ENCODE results near the gene S100G. TPM values are rescaled to one million over a fixed set of nuclear protein-coding genes. Genes with fewer than 3 reads are reported as not detected.

The S100G gene
- total RNA-seq, 2 experiments from 2014 or later = not detected

- Mint-ChIP-seq H3K27ac (no peak overlapping the region), H3K4me3 (no peak overlapping the region), H3K27me3 (no peaks in the 10 kb centered on the region), H3K4me1 (peaks cover 2% of the 10 kb centered on the region), H3K9me3 (no peaks in the 10 kb centered on the region), H3K36me3 (peaks cover 2% of the 10 kb centered on the region)
- no peak for DNase-seq
- POLR2A ChIA-PET = no interaction called here
- ATAC-seq (ENCODE audit: low read depth) = no peak
Observed at GRCh38 chrX:16629909-16630308, 20.0 kb upstream of the S100G start.

GRCh38 chrX:16633754-16634153 lies 16.2 kb upstream of the S100G start:
- H3K27me3 Mint-ChIP-seq = no peaks in the 10 kb centered on the region
- DNase-seq (no peak), ATAC-seq (ENCODE audit: low read depth) (no peak)
- no peak overlapping the region for H3K27ac Mint-ChIP-seq
- H3K4me3 Mint-ChIP-seq = no peak overlapping the region
- no peaks in the 10 kb centered on the region for H3K9me3 Mint-ChIP-seq
- peaks cover 3% of the 10 kb centered on the region for H3K36me3 Mint-ChIP-seq
- peaks cover 2% of the 10 kb centered on the region for H3K4me1 Mint-ChIP-seq
- POLR2A ChIA-PET = no interaction called here

- no peak overlapping the region for H3K4me3 Mint-ChIP-seq
- DNase-seq = no peak
- peaks cover 3% of the 10 kb centered on the region for H3K36me3 Mint-ChIP-seq
- no peaks in the 10 kb centered on the region for H3K27me3 Mint-ChIP-seq
- POLR2A ChIA-PET = no interaction called here
- ATAC-seq (ENCODE audit: low read depth) = no peak
- peaks cover 2% of the 10 kb centered on the region for H3K4me1 Mint-ChIP-seq
- no peak overlapping the region for H3K27ac Mint-ChIP-seq
- H3K9me3 Mint-ChIP-seq = no peaks in the 10 kb centered on the region
Observed at GRCh38 chrX:16635040-16635439, 14.9 kb upstream of the S100G start.

- POLR2A ChIA-PET = no interaction called here
- H3K4me3 Mint-ChIP-seq = no peak overlapping the region
Observed at GRCh38 chrX:16635596-16635995, 14.4 kb upstream of the S100G start.

GRCh38 chrX:16638533-16638932 lies 11.4 kb upstream of the S100G start:
- no peak overlapping the region for H3K4me3 Mint-ChIP-seq
- ATAC-seq (ENCODE audit: low read depth) = no peak
- no peaks in the 10 kb centered on the region for H3K9me3 Mint-ChIP-seq
- H3K36me3 Mint-ChIP-seq = peaks cover 1% of the 10 kb centered on the region
- H3K27ac Mint-ChIP-seq = no peak overlapping the region
- no peak for DNase-seq
- POLR2A ChIA-PET = interaction anchor here (0.6 kb wide), 1 partner anchor 1411 kb away, joined by 7 read pairs; no protein-coding TSS in a partner anchor
- no peaks in the 10 kb centered on the region for H3K27me3 Mint-ChIP-seq
- H3K4me1 Mint-ChIP-seq = peaks cover 2% of the 10 kb centered on the region

More at GRCh38 chrX:16635596-16635995, 14.4 kb upstream of the S100G start:
- H3K27ac Mint-ChIP-seq = no peak overlapping the region
- DNase-seq (no peak), ATAC-seq (ENCODE audit: low read depth) (no peak)
- no peaks in the 10 kb centered on the region for H3K27me3 Mint-ChIP-seq
- H3K4me1 Mint-ChIP-seq = peaks cover 2% of the 10 kb centered on the region
- H3K9me3 Mint-ChIP-seq = no peaks in the 10 kb centered on the region
- peaks cover 3% of the 10 kb centered on the region for H3K36me3 Mint-ChIP-seq

- no peak overlapping the region for H3K4me3 Mint-ChIP-seq
- H3K27ac Mint-ChIP-seq = no peak overlapping the region
- POLR2A ChIA-PET = no interaction called here
- DNase-seq (no peak), ATAC-seq (ENCODE audit: low read depth) (no peak)
- H3K9me3 Mint-ChIP-seq = no peaks in the 10 kb centered on the region
- peaks cover 1% of the 10 kb centered on the region for H3K36me3 Mint-ChIP-seq
- no peaks in the 10 kb centered on the region for H3K4me1 Mint-ChIP-seq
- no peaks in the 10 kb centered on the region for H3K27me3 Mint-ChIP-seq
Observed at GRCh38 chrX:16639966-16640365, 10.0 kb upstream of the S100G start.

GRCh38 chrX:16640823-16641222 lies 9.1 kb upstream of the S100G start:
- H3K9me3 Mint-ChIP-seq = no peaks in the 10 kb centered on the region
- no peak overlapping the region for H3K27ac Mint-ChIP-seq
- ATAC-seq (ENCODE audit: low read depth) (no peak), DNase-seq (no peak)
- H3K27me3 Mint-ChIP-seq = no peaks in the 10 kb centered on the region
- H3K4me1 Mint-ChIP-seq = no peaks in the 10 kb centered on the region
- POLR2A ChIA-PET = no interaction called here
- peaks cover 1% of the 10 kb centered on the region for H3K36me3 Mint-ChIP-seq
- H3K4me3 Mint-ChIP-seq = no peak overlapping the region

- H3K4me1 Mint-ChIP-seq = no peaks in the 10 kb centered on the region
- POLR2A ChIA-PET = no interaction called here
- peaks cover 4% of the 10 kb centered on the region for H3K36me3 Mint-ChIP-seq
- DNase-seq (no peak), ATAC-seq (ENCODE audit: low read depth) (no peak)
- H3K4me3 Mint-ChIP-seq = no peak overlapping the region
- no peaks in the 10 kb centered on the region for H3K9me3 Mint-ChIP-seq
- no peaks in the 10 kb centered on the region for H3K27me3 Mint-ChIP-seq
- H3K27ac Mint-ChIP-seq = no peak overlapping the region
Observed at GRCh38 chrX:16643176-16643575, 6.8 kb upstream of the S100G start.

GRCh38 chrX:16646366-16647138 lies 3.4 kb upstream of the S100G start:
- DNase-seq (no peak), ATAC-seq (ENCODE audit: low read depth) (no peak)
- peaks cover 6% of the 10 kb centered on the region for H3K36me3 Mint-ChIP-seq
- H3K27ac Mint-ChIP-seq = no peak overlapping the region
- no peaks in the 10 kb centered on the region for H3K4me1 Mint-ChIP-seq
- POLR2A ChIA-PET = no interaction called here
- H3K27me3 Mint-ChIP-seq = no peaks in the 10 kb centered on the region
- H3K9me3 Mint-ChIP-seq = no peaks in the 10 kb centered on the region
- no peak overlapping the region for H3K4me3 Mint-ChIP-seq

- Mint-ChIP-seq H3K27me3 (no peaks in the 10 kb centered on the region), H3K4me3 (no peak overlapping the region), H3K9me3 (no peaks in the 10 kb centered on the region), H3K4me1 (no peaks in the 10 kb centered on the region), H3K36me3 (peaks cover 6% of the 10 kb centered on the region), H3K27ac (no peak overlapping the region)
- DNase-seq (no peak), ATAC-seq (ENCODE audit: low read depth) (no peak)
- POLR2A ChIA-PET = no interaction called here
Observed at GRCh38 chrX:16651391-16652024, 1.6 kb downstream of the S100G start.

GRCh38 chrX:16653424-16653823 lies 3.5 kb downstream of the S100G start:
- Mint-ChIP-seq H3K4me1 (no peaks in the 10 kb centered on the region), H3K27ac (no peak overlapping the region), H3K9me3 (no peaks in the 10 kb centered on the region), H3K4me3 (no peak overlapping the region), H3K36me3 (peaks cover 4% of the 10 kb centered on the region), H3K27me3 (no peaks in the 10 kb centered on the region)
- POLR2A ChIA-PET = no interaction called here
- ATAC-seq (ENCODE audit: low read depth) (no peak), DNase-seq (no peak)

- H3K27ac Mint-ChIP-seq = no peak overlapping the region
- H3K4me1 Mint-ChIP-seq = no peaks in the 10 kb centered on the region
- no peaks in the 10 kb centered on the region for H3K27me3 Mint-ChIP-seq
- peaks cover 4% of the 10 kb centered on the region for H3K36me3 Mint-ChIP-seq
- DNase-seq = no peak
- H3K4me3 Mint-ChIP-seq = no peak overlapping the region
- H3K9me3 Mint-ChIP-seq = no peaks in the 10 kb centered on the region
- ATAC-seq (ENCODE audit: low read depth) = no peak
- POLR2A ChIA-PET = no interaction called here
Observed at GRCh38 chrX:16654093-16654492, 4.1 kb downstream of the S100G start.

GRCh38 chrX:16658284-16658683 lies 8.3 kb downstream of the S100G start:
- Mint-ChIP-seq H3K27ac (no peak overlapping the region), H3K9me3 (no peaks in the 10 kb centered on the region), H3K36me3 (peaks cover 1% of the 10 kb centered on the region), H3K4me3 (no peak overlapping the region), H3K4me1 (no peaks in the 10 kb centered on the region), H3K27me3 (no peaks in the 10 kb centered on the region)
- POLR2A ChIA-PET = no interaction called here
- ATAC-seq (ENCODE audit: low read depth) = no peak
- DNase-seq = no peak

GRCh38 chrX:16659321-16659720 lies 9.4 kb downstream of the S100G start:
- no peak for DNase-seq
- no peak for ATAC-seq (ENCODE audit: low read depth)
- H3K27ac Mint-ChIP-seq = no peak overlapping the region
- H3K4me1 Mint-ChIP-seq = no peaks in the 10 kb centered on the region
- H3K4me3 Mint-ChIP-seq = no peak overlapping the region
- POLR2A ChIA-PET = no interaction called here
- peaks cover 1% of the 10 kb centered on the region for H3K36me3 Mint-ChIP-seq
- no peaks in the 10 kb centered on the region for H3K9me3 Mint-ChIP-seq
- H3K27me3 Mint-ChIP-seq = no peaks in the 10 kb centered on the region

Measured in activated naive CD8-positive, alpha-beta T cell treated with anti-CD3 and anti-CD28 coated beads, Interleukin-2, amount 10 ng/mL, durations not matched to agents 7 days and 5 days (primary cell).